ENCODE results near the gene CLSTN2.
A peak's percentile ranks its signal among the peaks of the same experiment; 100 is the strongest.

The CLSTN2 gene

DNA sequence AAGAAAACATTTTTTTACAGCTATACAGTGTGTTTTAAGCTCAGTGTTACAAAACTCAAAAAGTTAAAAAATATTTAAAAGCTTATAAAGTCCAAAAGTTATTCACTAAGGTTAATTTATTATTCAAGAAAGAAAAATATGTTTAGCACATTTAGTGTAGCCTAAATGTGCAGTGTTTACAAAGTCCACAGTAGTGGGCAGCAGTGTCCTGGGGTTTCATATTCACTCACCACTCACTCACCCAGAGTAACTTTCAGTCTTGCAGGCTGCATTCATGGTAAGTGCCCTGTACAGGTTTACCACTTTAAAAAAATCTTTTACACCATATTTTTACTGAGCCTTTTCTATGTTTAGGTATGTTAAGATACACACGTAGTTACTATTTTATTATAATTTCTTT lies 442.7 kb downstream of the CLSTN2 start:
- TF ChIP-seq, protein P1, sequence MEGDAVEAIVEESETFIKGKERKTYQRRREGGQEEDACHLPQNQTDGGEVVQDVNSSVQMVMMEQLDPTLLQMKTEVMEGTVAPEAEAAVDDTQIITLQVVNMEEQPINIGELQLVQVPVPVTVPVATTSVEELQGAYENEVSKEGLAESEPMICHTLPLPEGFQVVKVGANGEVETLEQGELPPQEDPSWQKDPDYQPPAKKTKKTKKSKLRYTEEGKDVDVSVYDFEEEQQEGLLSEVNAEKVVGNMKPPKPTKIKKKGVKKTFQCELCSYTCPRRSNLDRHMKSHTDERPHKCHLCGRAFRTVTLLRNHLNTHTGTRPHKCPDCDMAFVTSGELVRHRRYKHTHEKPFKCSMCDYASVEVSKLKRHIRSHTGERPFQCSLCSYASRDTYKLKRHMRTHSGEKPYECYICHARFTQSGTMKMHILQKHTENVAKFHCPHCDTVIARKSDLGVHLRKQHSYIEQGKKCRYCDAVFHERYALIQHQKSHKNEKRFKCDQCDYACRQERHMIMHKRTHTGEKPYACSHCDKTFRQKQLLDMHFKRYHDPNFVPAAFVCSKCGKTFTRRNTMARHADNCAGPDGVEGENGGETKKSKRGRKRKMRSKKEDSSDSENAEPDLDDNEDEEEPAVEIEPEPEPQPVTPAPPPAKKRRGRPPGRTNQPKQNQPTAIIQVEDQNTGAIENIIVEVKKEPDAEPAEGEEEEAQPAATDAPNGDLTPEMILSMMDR (IDR thresholded peaks at IDR 0.05; ENCODE audit: insufficient read depth, low read depth, low read length, missing control alignments), result no peak
- DNase-seq (ENCODE audit: low read depth), result no peak
- no peak overlapping the region for H3K4me3 ChIP-seq (ENCODE audit: low read depth, low read length)

DNA sequence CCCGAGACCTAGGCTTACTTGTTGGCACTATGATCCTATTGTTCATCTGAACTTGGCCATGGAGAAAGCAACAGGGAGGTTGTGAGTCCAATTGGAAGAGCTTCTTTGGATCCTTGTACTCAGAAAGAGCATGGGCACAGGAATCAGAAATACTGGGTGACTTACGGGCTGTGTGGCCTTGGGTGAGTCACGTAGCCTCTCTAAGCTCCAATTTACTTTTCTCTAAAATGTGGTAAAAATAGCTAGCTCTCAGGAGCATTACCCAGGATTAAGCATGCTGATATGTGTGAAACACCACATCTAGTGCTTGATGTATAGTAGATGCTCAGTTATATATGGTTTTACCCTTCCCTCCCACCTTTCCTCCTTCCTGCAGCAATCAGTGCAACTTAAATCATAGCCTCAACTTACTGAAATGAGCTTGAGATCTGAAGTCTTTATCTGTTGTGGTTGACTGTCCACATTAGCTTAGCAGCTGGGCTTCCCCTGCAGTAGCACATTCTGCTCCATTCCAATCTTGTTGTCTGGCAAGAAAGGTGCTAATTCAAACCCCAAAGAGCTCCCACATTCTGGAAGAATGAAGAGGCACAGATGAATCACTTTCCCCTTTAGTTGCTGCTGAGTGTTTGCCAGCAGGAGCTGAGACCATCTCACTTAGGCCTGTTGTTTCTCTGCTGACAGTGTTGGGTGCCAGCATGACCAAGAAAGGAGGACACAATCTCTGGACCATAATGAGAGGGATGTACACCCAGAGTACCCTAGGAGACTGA lies 443.8 kb downstream of the CLSTN2 start:
- TF ChIP-seq, protein P1 (IDR thresholded peaks at IDR 0.05; ENCODE audit: insufficient read depth, low read depth, low read length, missing control alignments), result no peak
- DNase-seq (ENCODE audit: low read depth), result no peak
- no peak overlapping the region for H3K4me3 ChIP-seq (ENCODE audit: low read depth, low read length)

DNA sequence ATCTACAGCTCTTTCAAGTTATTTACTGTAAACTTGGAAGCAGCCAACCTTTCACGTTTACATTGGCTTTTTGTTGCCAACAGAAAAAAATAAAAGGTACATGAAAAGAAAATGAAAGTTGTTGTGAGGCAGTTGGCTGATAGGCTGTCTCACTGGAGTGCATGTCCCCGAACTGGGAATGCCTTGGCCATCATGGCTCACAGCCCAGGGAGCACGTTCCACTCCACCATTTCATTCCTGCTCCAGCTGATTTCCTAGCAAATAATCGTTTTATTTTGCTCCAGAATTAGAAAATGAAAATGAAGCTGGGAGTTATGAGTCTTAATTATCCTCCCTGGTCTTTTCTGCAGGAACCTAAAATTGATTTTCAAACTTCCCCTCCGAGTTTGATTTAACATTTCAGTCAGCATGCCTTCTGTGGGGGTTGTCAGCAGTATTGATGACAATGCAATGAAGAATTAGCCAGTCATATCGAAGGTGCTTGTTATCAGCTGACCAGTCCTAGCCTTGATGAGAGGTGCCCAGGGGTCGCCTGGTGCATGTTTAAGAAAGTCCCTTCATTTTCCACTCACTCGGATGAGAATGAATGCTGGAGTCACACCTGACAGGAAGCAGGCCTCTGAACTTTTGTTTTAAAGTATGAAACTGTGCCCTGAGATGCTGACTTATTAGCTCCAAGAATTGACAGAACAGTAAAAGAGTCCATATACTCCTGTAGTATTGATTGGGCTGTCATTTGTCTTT lies 449.2 kb downstream of the CLSTN2 start:
- DNase-seq (ENCODE audit: low read depth), result peak; percentile 27
- TF ChIP-seq, protein P1 (IDR thresholded peaks at IDR 0.05; ENCODE audit: insufficient read depth, low read depth, low read length, missing control alignments), result no peak
- no peak overlapping the region for H3K4me3 ChIP-seq (ENCODE audit: low read depth, low read length)

DNA sequence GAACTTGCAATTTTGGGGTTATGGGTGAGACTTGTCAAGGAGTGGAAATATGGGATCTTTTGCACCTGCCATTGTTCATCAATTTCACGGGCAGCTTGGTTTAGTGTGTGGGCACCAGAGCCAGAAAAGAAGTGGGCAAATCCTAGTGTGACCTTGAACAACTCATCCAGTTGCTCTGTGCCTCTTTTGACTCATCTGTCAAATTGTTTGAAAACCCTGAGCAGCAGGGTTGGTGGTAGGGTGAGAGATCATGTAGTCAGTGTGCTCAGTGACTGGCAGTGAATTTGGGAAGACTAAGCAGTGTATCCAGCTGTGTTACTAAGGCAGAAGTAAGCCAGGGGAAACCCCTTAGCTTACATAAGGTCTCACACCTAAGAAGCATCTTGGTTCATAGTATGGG lies 449.9 kb downstream of the CLSTN2 start:
- TF ChIP-seq, protein P1 (IDR thresholded peaks at IDR 0.05; ENCODE audit: insufficient read depth, low read depth, low read length, missing control alignments), result no peak

DNA sequence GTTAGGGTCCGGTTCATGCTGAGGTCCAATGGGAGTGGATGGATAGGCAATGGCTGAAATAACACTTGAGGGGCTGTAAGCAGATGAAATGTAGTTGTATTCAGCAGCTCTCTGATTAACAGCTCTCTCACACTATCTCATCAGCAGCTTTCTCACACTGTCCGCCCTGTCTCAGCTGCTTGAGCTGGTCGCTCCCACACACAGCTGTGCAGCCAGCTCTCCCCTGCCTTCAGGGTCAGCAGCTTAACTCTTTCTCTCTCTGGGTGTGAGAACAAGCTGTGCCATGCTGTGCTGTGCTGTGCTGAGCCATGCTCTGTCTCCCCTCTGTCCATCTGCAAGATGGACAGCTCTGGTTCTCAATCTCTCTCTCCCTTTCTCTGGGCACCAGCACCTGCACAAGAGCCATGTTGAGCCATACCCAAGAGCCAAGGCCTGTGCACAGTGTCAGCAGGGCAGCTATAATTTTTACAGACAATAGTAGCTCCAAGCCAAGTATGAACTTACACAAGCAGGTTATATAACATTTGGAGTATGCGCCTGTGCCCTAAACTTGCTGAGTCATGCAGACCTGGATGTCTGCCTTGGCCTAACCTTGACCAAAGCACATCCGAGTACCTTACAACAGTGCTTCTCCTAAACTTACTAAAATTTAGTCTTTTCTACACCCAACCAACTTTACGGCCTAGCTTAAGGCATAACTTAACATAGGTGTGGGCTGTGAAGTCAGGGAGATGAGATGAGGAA lies 451.5 kb downstream of the CLSTN2 start:
- no peak overlapping the region for H3K4me3 ChIP-seq (ENCODE audit: low read depth, low read length)
- DNase-seq (ENCODE audit: low read depth), result no peak
- TF ChIP-seq, protein P1 (IDR thresholded peaks at IDR 0.05; ENCODE audit: insufficient read depth, low read depth, low read length, missing control alignments), result no peak

More for the DNA sequence above, 449.9 kb downstream of the CLSTN2 start:
- H3K4me3 ChIP-seq (ENCODE audit: low read depth, low read length), result no peak overlapping the region
- no peak for DNase-seq (ENCODE audit: low read depth)

DNA sequence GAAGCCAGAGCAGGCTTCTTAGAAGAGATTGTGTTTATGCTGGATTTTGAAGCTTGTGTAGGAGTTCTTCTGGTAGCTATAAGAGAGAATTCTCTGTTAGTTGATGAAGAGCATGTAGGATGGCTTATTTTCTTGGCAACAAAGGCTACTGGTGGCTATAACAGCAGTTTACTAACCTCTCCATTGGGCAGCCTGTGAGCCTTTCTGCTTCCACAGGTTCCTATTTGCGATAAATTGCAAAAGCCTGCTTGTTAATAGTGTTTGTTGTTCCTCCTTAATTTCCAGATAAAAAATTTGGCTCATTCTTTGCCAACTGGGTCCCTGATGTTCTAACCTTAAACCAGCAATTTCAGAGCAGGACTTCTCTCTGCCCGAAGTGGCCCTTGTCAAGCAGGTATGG lies 452.3 kb downstream of the CLSTN2 start:
- TF ChIP-seq, protein P1 (IDR thresholded peaks at IDR 0.05; ENCODE audit: insufficient read depth, low read depth, low read length, missing control alignments), result no peak
- H3K4me3 ChIP-seq (ENCODE audit: low read depth, low read length), result no peak overlapping the region
- DNase-seq (ENCODE audit: low read depth), result no peak
